GM12878 (cell line): ENCODE data around the gene RNF149. TPM values are rescaled to one million over a fixed set of nuclear protein-coding genes. Genes with fewer than 3 reads are reported as not detected.

ENCODE experiments used
- ATAC-seq: fragments of 200-7000 bp; cut with Tn5 transposase; 3 replicates; pipeline ENCODE4 v1.9.1; 2020; ENCODE audit warnings: mild to moderate bottlenecking, moderate library complexity
- BruUV-seq: library from RNA; stranded (reverse); fragments of 400-500 nt; replicated peaks from 2 replicates; lab custom pipeline; 2021; lab: Mats Ljungman, UMichigan
- CTCF ChIA-PET: fragments of 300-600 bp; sonication (Branson Sonifier 250); formaldehyde crosslinking; extraction: SDS; loops from one replicate; lab custom pipeline; 2021; ENCODE audit warnings: inconsistent platforms; lab: Yijun Ruan, JAX
- POLR2A ChIA-PET: fragments of 350-600 bp; formaldehyde crosslinking; extraction: SDS; loops from one replicate; lab custom pipeline; 2021; ENCODE audit warnings: inconsistent platforms; lab: Charles Lee
- RAD21 ChIA-PET: fragments of 300-600 bp; sonication (Branson Sonifier 250); formaldehyde crosslinking; loops from one replicate; lab custom pipeline; 2023; ENCODE audit warnings: antibody characterized with exemption; ENCODE audit not compliant: unreplicated experiment; lab: Charles Lee
- SMC1A ChIA-PET: fragments of 300-600 bp; sonication (Branson Sonifier 250); formaldehyde crosslinking; loops from one replicate; lab custom pipeline; 2023; ENCODE audit not compliant: unreplicated experiment, uncharacterized antibody; lab: Charles Lee
- DNase-seq: peaks from one replicate; pipeline ENCODE4 v3.0.0-alpha.2; 2011; ENCODE audit warnings: low read depth, low spot score
- FAIRE-seq: peaks from 3 replicates; lab custom pipeline; 2011; peaks lifted over from hg19 to GRCh38; lab: Jason Lieb, UNC
- H2AFZ ChIP-seq: 2 replicates; pipeline ENCODE4 v1.6.0; 2011; ENCODE audit warnings: low read depth, low read length, control low read depth; ENCODE audit not compliant: control insufficient read depth
- H3K27ac ChIP-seq: 2 replicates; pipeline ENCODE4 v1.5.1; 2011; ENCODE audit warnings: control low read depth; ENCODE audit not compliant: control insufficient read depth, insufficient read depth
- H3K27me3 ChIP-seq, 2 experiments: replicated peaks in 1 of 2; 2 replicates each; pipeline versions ENCODE4 v1.6.0 to v1.6.1; 2011; ENCODE audit warnings: low read length in 1 of 2; ENCODE audit not compliant: control insufficient read depth in 2 of 2, insufficient read depth in 2 of 2
- H3K36me3 ChIP-seq, 2 experiments: 2 replicates each; pipeline ENCODE4 v1.5.1; 2011; ENCODE audit warnings: low read length in 1 of 2; ENCODE audit not compliant: control insufficient read depth in 2 of 2, insufficient read depth in 2 of 2
- H3K4me1 ChIP-seq: 2 replicates; pipeline ENCODE4 v1.6.1; 2011; ENCODE audit warnings: mild to moderate bottlenecking, low read length, moderate library complexity, mixed read lengths; ENCODE audit not compliant: control insufficient read depth, insufficient read depth
- H3K4me2 ChIP-seq: 2 replicates; pipeline ENCODE4 v1.6.0; 2011; ENCODE audit warnings: control low read depth; ENCODE audit not compliant: control insufficient read depth, insufficient read depth
- H3K4me3 ChIP-seq: fragments of 200-600 bp; sonication (generic); 2 replicates; pipeline ENCODE4 v1.5.1; 2016
- H3K79me2 ChIP-seq: 2 replicates; pipeline ENCODE4 v1.6.0; 2011; ENCODE audit warnings: low read length; ENCODE audit not compliant: control insufficient read depth, insufficient read depth
- H3K9ac ChIP-seq: 2 replicates; pipeline ENCODE4 v1.8.0; 2011; ENCODE audit warnings: low read length, control low read depth, mixed read lengths; ENCODE audit not compliant: control insufficient read depth, insufficient read depth
- H3K9me3 ChIP-seq: replicated peaks from 3 replicates; pipeline ENCODE4 v1.5.1; 2011; ENCODE audit warnings: mild to moderate bottlenecking, low read length; ENCODE audit not compliant: control insufficient read depth, insufficient read depth
- H4K20me1 ChIP-seq: 2 replicates; pipeline ENCODE4 v1.6.0; 2011; ENCODE audit not compliant: control insufficient read depth, insufficient read depth
- ATF7 ChIP-seq: fragments of 450-650 bp; IDR thresholded peaks from 2 replicates; pipeline ENCODE4 v1.6.1; 2016; ENCODE audit warnings: low read depth, mild to moderate bottlenecking
- CHD1 ChIP-seq: IDR thresholded peaks from 2 replicates; pipeline ENCODE4 v1.6.1; 2012; ENCODE audit warnings: low read depth, low read length, improper control_type of control experiment
- EZH2 ChIP-seq: IDR thresholded peaks from 2 replicates; pipeline ENCODE4 v1.6.1; 2012; ENCODE audit warnings: low read depth, mild to moderate bottlenecking, control low read depth, inconsistent platforms, low read length, borderline replicate concordance; ENCODE audit not compliant: control insufficient read depth
- HDGF ChIP-seq: fragments of 450-650 bp; IDR thresholded peaks from 2 replicates; pipeline ENCODE4 v1.6.1; 2016; ENCODE audit warnings: antibody characterized with exemption
- KAT2A ChIP-seq: conservative IDR thresholded peaks from 2 replicates; pipeline ENCODE4 v1.6.1; 2011; ENCODE audit warnings: low read depth, low read length; ENCODE audit not compliant: control insufficient read depth
- MTA2 ChIP-seq: fragments of 450-650 bp; IDR thresholded peaks from 2 replicates; pipeline ENCODE4 v1.6.1; 2016; ENCODE audit warnings: low read depth, mild to moderate bottlenecking, moderate library complexity
- MYC ChIP-seq: IDR thresholded peaks from 2 replicates; pipeline ENCODE4 v1.6.1; 2011; ENCODE audit warnings: mild to moderate bottlenecking, low read length, moderate library complexity, inconsistent platforms; ENCODE audit not compliant: insufficient read depth, insufficient replicate concordance, insufficient read length, severe bottlenecking
- SIX5 ChIP-seq: IDR thresholded peaks from 2 replicates; pipeline ENCODE4 v1.6.1; 2011; ENCODE audit warnings: mild to moderate bottlenecking, low read depth, low read length, moderate library complexity; ENCODE audit not compliant: severe bottlenecking
- SPI1 ChIP-seq: IDR thresholded peaks from 2 replicates; pipeline ENCODE4 v1.6.1; 2011; ENCODE audit warnings: low read depth, mild to moderate bottlenecking, low read length, moderate library complexity, borderline replicate concordance; ENCODE audit not compliant: insufficient read depth
- STAT1 ChIP-seq: fragments of 450-650 bp; conservative IDR thresholded peaks from 2 replicates; pipeline ENCODE4 v1.6.1; 2014; ENCODE audit warnings: antibody characterized with exemption, mild to moderate bottlenecking
- TCF12 ChIP-seq: IDR thresholded peaks from 2 replicates; pipeline ENCODE4 v1.6.1; 2011; ENCODE audit warnings: low read depth, mild to moderate bottlenecking, low read length
- TCF7 ChIP-seq: IDR thresholded peaks from 2 replicates; pipeline ENCODE4 v1.6.1; 2014; ENCODE audit warnings: antibody characterized with exemption, borderline replicate concordance
- YBX1 ChIP-seq: fragments of 450-650 bp; IDR thresholded peaks from 2 replicates; pipeline ENCODE4 v1.6.1; 2016; ENCODE audit warnings: antibody characterized with exemption
- WGBS: methylation state at CpG from one replicate; pipeline ENCODE4 v1.1.6; 2016; ENCODE audit warnings: low lambda C conversion rate; ENCODE audit not compliant: insufficient replicate concordance, insufficient coverage; ENCODE audit errors: missing lambda C conversion rate; 5-methylcytosine and 5-hydroxymethylcytosine counted together
- in situ Hi-C: fragments of 300-500 bp; cut with MboI; formaldehyde crosslinking; loops from 9 replicates; pipeline ENCODE4 v1.14.3; 2018; ENCODE audit warnings: mixed read lengths
- intact Hi-C: fragments of 100-400 bp; cut with micrococcal nuclease; formaldehyde crosslinking; loops from one replicate; pipeline ENCODE4 v1.14.2; 2022; ENCODE audit not compliant: unreplicated experiment
- polyA plus RNA-seq, 11 experiments: library from polyadenylated mRNA; depleted of rRNA in 4 of 11; unstranded in 6 of 11; stranded (reverse) in 5 of 11; fragments of >200 nt; fragmentation: Nextera tagmentation in 4 of 11; fragmentation: Illumina TruSeq in 1 of 11; extraction: Ambion mirVana in 4 of 11; extraction: Trizol in 1 of 11; gene quantifications; 1 replicate in 1 of 11; 2 replicates in 10 of 11; pipeline versions ENCODE4 v1.2.1 to v1.2.3, GENCODE V29; 2011 to 2016; ENCODE audit warnings: inconsistent platforms in 2 of 11, missing spikeins in 2 of 11, low read depth in 1 of 11
- total RNA-seq, 4 experiments: library from RNA; depleted of rRNA in 3 of 4; stranded (reverse); fragments of >200 nt in 3 of 4; fragmentation: Illumina TruSeq in 1 of 4; extraction: Trizol in 1 of 4; gene quantifications; 2 replicates each; pipeline versions ENCODE4 v1.2.1 to v1.2.3, GENCODE V29; 2013 to 2021
- TF ChIP-seq, protein P1 (sequence below): fragments of 450-650 bp; IDR thresholded peaks from 2 replicates; pipeline ENCODE4 v1.6.1; 2017; ENCODE audit warnings: mild to moderate bottlenecking, moderate library complexity
- TF ChIP-seq, protein P2 (sequence below): IDR thresholded peaks from 2 replicates; pipeline ENCODE4 v1.6.1; 2011; ENCODE audit warnings: mild to moderate bottlenecking, low read depth, low read length, moderate library complexity; ENCODE audit not compliant: insufficient replicate concordance
- TF ChIP-seq, protein P3 (sequence below): fragments of 450-650 bp; IDR thresholded peaks from 2 replicates; pipeline ENCODE4 v1.6.1; 2017; ENCODE audit warnings: mild to moderate bottlenecking, low read depth, inconsistent platforms; ENCODE audit not compliant: poor library complexity, severe bottlenecking

RNF149 gene
- total and polyA plus RNA-seq, 10 of the 15 experiments (the other 5 are each of a cell fraction or from before 2014, with no cell fraction given) = 5.2 to 38.4 (median 16.3) TPM

DNA sequence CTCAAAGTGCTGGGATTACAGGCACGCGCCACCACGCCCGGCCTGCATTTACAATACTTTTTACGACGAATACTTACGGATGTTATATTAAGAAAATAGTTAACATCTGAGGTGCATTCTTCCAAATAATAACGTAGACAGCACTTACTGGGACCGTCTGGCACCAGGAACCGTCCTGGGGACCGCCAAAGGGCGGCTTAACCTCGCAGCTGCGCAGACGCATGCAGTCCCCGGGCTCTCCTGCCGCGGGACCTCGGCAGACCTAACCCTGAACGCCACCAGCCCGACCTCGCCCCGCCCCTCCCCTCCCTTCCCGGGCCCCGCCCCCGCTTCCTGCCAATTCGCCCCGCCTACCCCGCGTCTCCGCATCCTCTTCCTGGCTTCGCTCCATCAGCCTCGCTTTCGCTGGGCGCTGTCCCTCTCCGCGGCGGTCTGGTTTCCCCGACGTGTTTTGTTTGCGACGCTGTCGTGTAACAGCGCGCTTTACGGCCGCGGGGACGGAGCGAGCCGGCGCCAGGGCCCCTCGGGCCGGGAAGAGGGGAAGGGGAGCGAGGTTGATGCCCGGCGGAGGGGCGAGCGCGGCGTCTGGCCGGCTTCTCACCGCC, 56.0 kb downstream of the RNF149 start, which contains the start of gene CNOT11:
TSS of gene CNOT11 (plus strand) at position 479 of the 605 bp plus-strand sequence. CDS start at position 558, 79 bp downstream.
- CTCF ChIA-PET = interaction anchor here (0.9 to 2.2 kb wide), 7 partner anchors 10 to 240 kb away, joined by 3 to 10 read pairs (median 3); partner anchors contain the start of gene RNF149
- in situ Hi-C loops = no loop called here
- TF ChIP-seq, protein P1, sequence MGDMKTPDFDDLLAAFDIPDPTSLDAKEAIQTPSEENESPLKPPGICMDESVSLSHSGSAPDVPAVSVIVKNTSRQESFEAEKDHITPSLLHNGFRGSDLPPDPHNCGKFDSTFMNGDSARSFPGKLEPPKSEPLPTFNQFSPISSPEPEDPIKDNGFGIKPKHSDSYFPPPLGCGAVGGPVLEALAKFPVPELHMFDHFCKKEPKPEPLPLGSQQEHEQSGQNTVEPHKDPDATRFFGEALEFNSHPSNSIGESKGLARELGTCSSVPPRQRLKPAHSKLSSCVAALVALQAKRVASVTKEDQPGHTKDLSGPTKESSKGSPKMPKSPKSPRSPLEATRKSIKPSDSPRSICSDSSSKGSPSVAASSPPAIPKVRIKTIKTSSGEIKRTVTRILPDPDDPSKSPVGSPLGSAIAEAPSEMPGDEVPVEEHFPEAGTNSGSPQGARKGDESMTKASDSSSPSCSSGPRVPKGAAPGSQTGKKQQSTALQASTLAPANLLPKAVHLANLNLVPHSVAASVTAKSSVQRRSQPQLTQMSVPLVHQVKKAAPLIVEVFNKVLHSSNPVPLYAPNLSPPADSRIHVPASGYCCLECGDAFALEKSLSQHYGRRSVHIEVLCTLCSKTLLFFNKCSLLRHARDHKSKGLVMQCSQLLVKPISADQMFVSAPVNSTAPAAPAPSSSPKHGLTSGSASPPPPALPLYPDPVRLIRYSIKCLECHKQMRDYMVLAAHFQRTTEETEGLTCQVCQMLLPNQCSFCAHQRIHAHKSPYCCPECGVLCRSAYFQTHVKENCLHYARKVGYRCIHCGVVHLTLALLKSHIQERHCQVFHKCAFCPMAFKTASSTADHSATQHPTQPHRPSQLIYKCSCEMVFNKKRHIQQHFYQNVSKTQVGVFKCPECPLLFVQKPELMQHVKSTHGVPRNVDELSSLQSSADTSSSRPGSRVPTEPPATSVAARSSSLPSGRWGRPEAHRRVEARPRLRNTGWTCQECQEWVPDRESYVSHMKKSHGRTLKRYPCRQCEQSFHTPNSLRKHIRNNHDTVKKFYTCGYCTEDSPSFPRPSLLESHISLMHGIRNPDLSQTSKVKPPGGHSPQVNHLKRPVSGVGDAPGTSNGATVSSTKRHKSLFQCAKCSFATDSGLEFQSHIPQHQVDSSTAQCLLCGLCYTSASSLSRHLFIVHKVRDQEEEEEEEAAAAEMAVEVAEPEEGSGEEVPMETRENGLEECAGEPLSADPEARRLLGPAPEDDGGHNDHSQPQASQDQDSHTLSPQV = no peak
- no peak for TF ChIP-seq YBX1
- TF ChIP-seq, protein P2, sequence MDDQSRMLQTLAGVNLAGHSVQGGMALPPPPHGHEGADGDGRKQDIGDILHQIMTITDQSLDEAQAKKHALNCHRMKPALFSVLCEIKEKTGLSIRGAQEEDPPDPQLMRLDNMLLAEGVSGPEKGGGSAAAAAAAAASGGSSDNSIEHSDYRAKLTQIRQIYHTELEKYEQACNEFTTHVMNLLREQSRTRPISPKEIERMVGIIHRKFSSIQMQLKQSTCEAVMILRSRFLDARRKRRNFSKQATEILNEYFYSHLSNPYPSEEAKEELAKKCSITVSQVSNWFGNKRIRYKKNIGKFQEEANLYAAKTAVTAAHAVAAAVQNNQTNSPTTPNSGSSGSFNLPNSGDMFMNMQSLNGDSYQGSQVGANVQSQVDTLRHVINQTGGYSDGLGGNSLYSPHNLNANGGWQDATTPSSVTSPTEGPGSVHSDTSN = no peak
- no peak for TF ChIP-seq KAT2A
- TF ChIP-seq MTA2 = no peak
- no peak for TF ChIP-seq EZH2
- TF ChIP-seq MYC = no peak
- TF ChIP-seq, protein P3, sequence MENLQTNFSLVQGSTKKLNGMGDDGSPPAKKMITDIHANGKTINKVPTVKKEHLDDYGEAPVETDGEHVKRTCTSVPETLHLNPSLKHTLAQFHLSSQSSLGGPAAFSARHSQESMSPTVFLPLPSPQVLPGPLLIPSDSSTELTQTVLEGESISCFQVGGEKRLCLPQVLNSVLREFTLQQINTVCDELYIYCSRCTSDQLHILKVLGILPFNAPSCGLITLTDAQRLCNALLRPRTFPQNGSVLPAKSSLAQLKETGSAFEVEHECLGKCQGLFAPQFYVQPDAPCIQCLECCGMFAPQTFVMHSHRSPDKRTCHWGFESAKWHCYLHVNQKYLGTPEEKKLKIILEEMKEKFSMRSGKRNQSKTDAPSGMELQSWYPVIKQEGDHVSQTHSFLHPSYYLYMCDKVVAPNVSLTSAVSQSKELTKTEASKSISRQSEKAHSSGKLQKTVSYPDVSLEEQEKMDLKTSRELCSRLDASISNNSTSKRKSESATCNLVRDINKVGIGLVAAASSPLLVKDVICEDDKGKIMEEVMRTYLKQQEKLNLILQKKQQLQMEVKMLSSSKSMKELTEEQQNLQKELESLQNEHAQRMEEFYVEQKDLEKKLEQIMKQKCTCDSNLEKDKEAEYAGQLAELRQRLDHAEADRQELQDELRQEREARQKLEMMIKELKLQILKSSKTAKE = peak; percentile 56
- no peak for TF ChIP-seq STAT1
- TF ChIP-seq HDGF = peak; percentile 88
- no peak for TF ChIP-seq ATF7
- TF ChIP-seq SIX5 = no peak
- no peak for TF ChIP-seq CHD1
- no peak for TF ChIP-seq SPI1
- TF ChIP-seq TCF7 = no peak
- TF ChIP-seq TCF12 = peak; percentile 54; the same call in 1 of the 2 replicates

More for the DNA sequence above, 56.0 kb downstream of the RNF149 start, which contains the start of gene CNOT11:
- intact Hi-C loops = loop anchor here (1.0 to 5.0 kb wide), 2 partner anchors 56 to 240 kb away; partner anchors contain the start of gene RNF149
- peak; percentile 93 for DNase-seq
- Histone ChIP-seq H3K27me3 (no peaks in the 10 kb centered on the region), H4K20me1 (no peaks in the 10 kb centered on the region), H3K9me3 (no peaks in the 10 kb centered on the region), H3K27ac (peak within 1 kb of the TSS; percentile 92), H3K79me2 (peaks cover 34% of the 10 kb centered on the region), H3K36me3 (no peaks in the 10 kb centered on the region), H3K4me1 (peaks cover 7% of the 10 kb centered on the region), H3K4me3 (peak within 1 kb of the TSS; percentile 81), H3K9ac (peak within 1 kb of the TSS; percentile 72), H3K4me2 (peak within 1 kb of the TSS; percentile 85), H2AFZ (peak within 1 kb of the TSS; percentile 91)
- BruUV-seq = no TSS peak
- peak; percentile 92 for ATAC-seq
- RAD21 ChIA-PET = interaction anchor here (0.9 to 2.9 kb wide), 5 partner anchors 15 to 579 kb away, joined by 3 to 12 read pairs (median 4); partner anchors contain the start of gene RNF149
- peak; percentile 98 for FAIRE-seq
- POLR2A ChIA-PET = interaction anchor here (0.7 to 3.1 kb wide), 7 partner anchors 15 to 251 kb away, joined by 3 to 14 read pairs (median 5); partner anchors contain the start of gene RNF149
- SMC1A ChIA-PET = interaction anchor here (0.8 to 2.9 kb wide), 6 partner anchors 15 to 90 kb away, joined by 3 to 17 read pairs (median 6); partner anchors contain the start of gene RNF149
- WGBS = 1% methylated on average over 24 of the region's 63 CpGs
